Endometrial microvascular endothelial cells (primary cell): ENCODE data around the gene DLGAP4. TPM values are rescaled to one million over a fixed set of nuclear protein-coding genes. Genes with fewer than 3 reads are reported as not detected.

Experiments used
- in situ Hi-C: cut with HindIII; loops from 2 replicates; pipeline ENCODE4 v1.10.0; 2017; ENCODE audit warnings: low sequenced_read_pairs, low pct_unique_long_range_greater_than_20kb; ENCODE audit errors: inconsistent ontology term
- total RNA-seq: library from RNA; depleted of rRNA; stranded (reverse); fragments of >200 nt; gene quantifications from one replicate; pipeline ENCODE4 v1.2.3, GENCODE V29; 2015; ENCODE audit errors: inconsistent ontology term

DLGAP4 gene
- total RNA-seq, 1 donor from 2014 or later = 26.4 TPM

- in situ Hi-C loops = no loop called here
Observed at GRCh38 chr20:36425166-36425565, 119.0 kb downstream of the DLGAP4 start.

GRCh38 chr20:36431604-36432003 is 125.5 kb downstream of the DLGAP4 start:
- in situ Hi-C loops = no loop called here

- in situ Hi-C loops = no loop called here
Observed at GRCh38 chr20:36432096-36432495, 126.0 kb downstream of the DLGAP4 start.

GRCh38 chr20:36434383-36434782 is 128.2 kb downstream of the DLGAP4 start:
- in situ Hi-C loops = no loop called here

- in situ Hi-C loops = no loop called here
Observed at GRCh38 chr20:36435124-36435523, 129.0 kb downstream of the DLGAP4 start.

GRCh38 chr20:36435592-36436541 is 129.7 kb downstream of the DLGAP4 start:
- in situ Hi-C loops = no loop called here

GRCh38 chr20:36439040-36439730 is 133.0 kb downstream of the DLGAP4 start:
- in situ Hi-C loops = no loop called here

- in situ Hi-C loops = no loop called here
Observed at GRCh38 chr20:36439731-36440072, 133.6 kb downstream of the DLGAP4 start.

- in situ Hi-C loops = no loop called here
Observed at GRCh38 chr20:36440370-36441026, 134.4 kb downstream of the DLGAP4 start.

- in situ Hi-C loops = no loop called here
Observed at GRCh38 chr20:36441027-36441414, 134.9 kb downstream of the DLGAP4 start.

GRCh38 chr20:36441416-36441815 is 135.3 kb downstream of the DLGAP4 start:
- in situ Hi-C loops = no loop called here

- in situ Hi-C loops = no loop called here
Observed at GRCh38 chr20:36445847-36446246, 139.7 kb downstream of the DLGAP4 start.

- in situ Hi-C loops = no loop called here
Observed at GRCh38 chr20:36446557-36446956, 140.4 kb downstream of the DLGAP4 start.

GRCh38 chr20:36447101-36447500 is 141.0 kb downstream of the DLGAP4 start:
- in situ Hi-C loops = no loop called here

GRCh38 chr20:36449663-36450062 is 143.5 kb downstream of the DLGAP4 start:
- in situ Hi-C loops = no loop called here

- in situ Hi-C loops = no loop called here
Observed at GRCh38 chr20:36454332-36454697, 148.2 kb downstream of the DLGAP4 start.

- in situ Hi-C loops = no loop called here
Observed at GRCh38 chr20:36454698-36455427, 148.7 kb downstream of the DLGAP4 start.

GRCh38 chr20:36455972-36456625 is 150.0 kb downstream of the DLGAP4 start:
- in situ Hi-C loops = no loop called here
